Endothelial cell of umbilical vein (primary cell): ENCODE measurements around the gene OGG1. TPM values are rescaled to one million over a fixed set of nuclear protein-coding genes. Genes with fewer than 3 reads are reported as not detected.

Experiments
- BruUV-seq: library from RNA; stranded (reverse); fragments of 400-500 nt; replicated peaks from 2 replicates; lab custom pipeline; 2021; lab: Mats Ljungman, UMichigan
- CTCF ChIA-PET: fragments of 300-600, 350-600 bp; sonication (Branson Sonifier 250); formaldehyde crosslinking; loops from one replicate; lab custom pipeline; 2021; ENCODE audit warnings: antibody characterized with exemption, inconsistent platforms; lab: Charles Lee
- POLR2A ChIA-PET: fragments of 300-600, 350-600 bp; sonication (Branson Sonifier 250); formaldehyde crosslinking; loops from one replicate; lab custom pipeline; 2021; ENCODE audit warnings: antibody characterized with exemption, inconsistent platforms; lab: Charles Lee
- DNase-seq: peaks from one replicate; pipeline ENCODE4 v3.0.0-alpha.2; 2011; ENCODE audit warnings: low read depth, low spot score
- FAIRE-seq: peaks from 2 replicates; lab custom pipeline; 2011; peaks lifted over from hg19 to GRCh38; lab: Jason Lieb, UNC
- H2AFZ ChIP-seq: 2 replicates; pipeline ENCODE4 v1.6.0; 2012; ENCODE audit warnings: low read depth, low read length, control low read depth, inconsistent platforms
- H3K27ac ChIP-seq: 2 replicates; pipeline ENCODE4 v1.5.1; 2011; ENCODE audit warnings: low read depth, mild to moderate bottlenecking, control low read depth, low read length, moderate library complexity; ENCODE audit not compliant: insufficient read depth
- H3K27me3 ChIP-seq, 2 experiments: 2 replicates each; pipeline versions ENCODE4 v1.6.0 to v1.6.1; 2011; ENCODE audit warnings: low read length in 2 of 2, mixed read lengths in 1 of 2; ENCODE audit not compliant: control insufficient read depth in 2 of 2, insufficient read depth in 2 of 2
- H3K36me3 ChIP-seq, 2 experiments: 2 replicates in 1 of 2; 3 replicates in 1 of 2; pipeline ENCODE4 v1.5.1; 2011; ENCODE audit warnings: low read length in 2 of 2, mild to moderate bottlenecking in 1 of 2, moderate library complexity in 1 of 2; ENCODE audit not compliant: control insufficient read depth in 2 of 2, insufficient read depth in 2 of 2; ENCODE audit errors: extremely low read depth in 1 of 2
- H3K4me1 ChIP-seq: 3 replicates; pipeline ENCODE4 v1.5.1; 2011; ENCODE audit warnings: mild to moderate bottlenecking, low read length; ENCODE audit not compliant: control insufficient read depth, insufficient read depth; ENCODE audit errors: extremely low read depth
- H3K4me2 ChIP-seq: 2 replicates; pipeline ENCODE4 v1.6.1; 2011; ENCODE audit warnings: low read length, control low read depth, mixed read lengths; ENCODE audit not compliant: insufficient read depth
- H3K4me3 ChIP-seq, 3 experiments: fragments of 200-600 bp in 1 of 3; sonication (generic), shearing (Covaris generic) in 1 of 3; replicated peaks in 1 of 3; 2 replicates each; pipeline ENCODE4 v1.5.1; 2011 to 2016; ENCODE audit warnings: control low read depth in 3 of 3, low read length in 3 of 3, mild to moderate bottlenecking in 2 of 3, inconsistent platforms in 1 of 3, low read depth in 1 of 3, moderate library complexity in 1 of 3; ENCODE audit not compliant: insufficient read depth in 1 of 3
- H3K79me2 ChIP-seq: 2 replicates; pipeline ENCODE4 v1.6.0; 2012; ENCODE audit warnings: low read length, inconsistent platforms; ENCODE audit not compliant: control insufficient read depth, insufficient read depth
- H3K9ac ChIP-seq: replicated peaks from 2 replicates; pipeline ENCODE3; 2011; ENCODE audit warnings: low read length, control low read depth; ENCODE audit not compliant: insufficient read depth; ENCODE audit errors: extremely low read depth
- H3K9me1 ChIP-seq: replicated peaks from 3 replicates; pipeline ENCODE4 v1.6.0; 2011; ENCODE audit warnings: mild to moderate bottlenecking, low read length; ENCODE audit not compliant: control insufficient read depth, insufficient read depth; ENCODE audit errors: extremely low read depth
- H3K9me3 ChIP-seq: replicated peaks from 2 replicates; pipeline ENCODE4 v1.5.1; 2012; ENCODE audit warnings: low read length, inconsistent platforms; ENCODE audit not compliant: control insufficient read depth, insufficient read depth
- H4K20me1 ChIP-seq: replicated peaks from 2 replicates; pipeline ENCODE3; 2011; ENCODE audit warnings: mild to moderate bottlenecking, low read length; ENCODE audit not compliant: control insufficient read depth, insufficient read depth; ENCODE audit errors: extremely low read depth
- CTCF ChIP-seq, 2 donors: IDR thresholded peaks; 1 replicate in 1 of 2; 2 replicates in 1 of 2; pipeline ENCODE4 v1.5.1; 2011; ENCODE audit warnings: low read length in 2 of 2, mild to moderate bottlenecking in 2 of 2, moderate library complexity in 2 of 2, control low read depth in 1 of 2, inconsistent platforms in 1 of 2, low read depth in 1 of 2; ENCODE audit not compliant: insufficient read depth in 1 of 2; ENCODE audit errors: extremely low read depth in 1 of 2
- EZH2 ChIP-seq: IDR thresholded peaks from 2 replicates; pipeline ENCODE4 v1.6.1; 2012; ENCODE audit warnings: borderline replicate concordance, low read depth, mild to moderate bottlenecking, moderate library complexity, low read length, inconsistent platforms; ENCODE audit not compliant: severe bottlenecking
- FOS ChIP-seq: IDR thresholded peaks from 2 replicates; pipeline ENCODE4 v1.6.1; 2011; ENCODE audit warnings: mild to moderate bottlenecking, low read length, moderate library complexity, borderline replicate concordance; ENCODE audit not compliant: insufficient read depth
- GATA2 ChIP-seq: IDR thresholded peaks from 2 replicates; pipeline ENCODE4 v1.7.0; 2011; ENCODE audit warnings: low read depth, mild to moderate bottlenecking, moderate library complexity, mixed read lengths, low read length; ENCODE audit not compliant: insufficient read length, insufficient read depth
- JUN ChIP-seq: IDR thresholded peaks from 2 replicates; pipeline ENCODE4 v1.6.1; 2011; ENCODE audit warnings: borderline replicate concordance, low read depth; ENCODE audit not compliant: insufficient read length, insufficient read depth
- MAX ChIP-seq: IDR thresholded peaks from 2 replicates; pipeline ENCODE4 v1.6.1; 2011; ENCODE audit not compliant: insufficient read depth, insufficient read length
- MYC ChIP-seq: IDR thresholded peaks from one replicate; pipeline ENCODE4 v1.6.1; 2011; ENCODE audit warnings: mild to moderate bottlenecking, low read depth, low read length
- POLR2A ChIP-seq: IDR thresholded peaks from 2 replicates; pipeline ENCODE4 v1.6.1; 2012; ENCODE audit warnings: low read depth, mild to moderate bottlenecking, control low read depth, low read length
- POLR2AphosphoS5 ChIP-seq: IDR thresholded peaks from 2 replicates; pipeline ENCODE4 v1.6.1; 2012; ENCODE audit warnings: low read depth, mild to moderate bottlenecking, control low read depth, low read length, moderate library complexity; ENCODE audit not compliant: insufficient read depth
- dilution Hi-C: fragments of 300-500 bp; cut with MboI; formaldehyde crosslinking; loops from one replicate; pipeline ENCODE4 v1.15.0; 2019; ENCODE audit warnings: low sequenced_read_pairs; ENCODE audit not compliant: extremely low pct_ligation_motif_present
- intact Hi-C: fragments of 100-400 bp; cut with micrococcal nuclease; formaldehyde crosslinking; loops from one replicate; pipeline ENCODE4 v1.10.0; 2022
- polyA plus RNA-seq, 4 experiments: library from polyadenylated mRNA; depleted of rRNA in 3 of 4; stranded (reverse) in 3 of 4; unstranded in 1 of 4; fragments of >200 nt; gene quantifications; 2 replicates each; pipeline versions ENCODE4 v1.2.1 to v1.2.3, GENCODE V29; 2011 to 2012; ENCODE audit warnings: missing spikeins in 1 of 4
- total RNA-seq: library from RNA; stranded (reverse); gene quantifications from 2 replicates; pipeline ENCODE4 v1.2.3, GENCODE V29; 2021

The OGG1 gene
- total and polyA plus RNA-seq, 2 donors (not counting 3 experiments of a cell fraction or from before 2014, with no cell fraction given): 24.1 to 32.1 TPM

GRCh38 chr3:9715136-9715535, 34.6 kb upstream of the OGG1 start:
- no peak for FAIRE-seq
- ChIA-PET POLR2A (no interaction called here), CTCF (interaction anchor here (1.2 to 3.7 kb wide), 5 partner anchors 13 to 232 kb away, joined by 3 to 27 read pairs (median 15); partner anchors contain the start of gene BRPF1)
- no peak overlapping the region for H3K27ac ChIP-seq
- H3K4me2 ChIP-seq: no peak overlapping the region
- BruUV-seq: no TSS peak
- H3K4me1 ChIP-seq: no peaks in the 10 kb centered on the region
- no peak overlapping the region for H3K4me3 ChIP-seq
- no peaks in the 10 kb centered on the region for H4K20me1 ChIP-seq
- H3K79me2 ChIP-seq: no peaks in the 10 kb centered on the region
- no peak for TF ChIP-seq EZH2
- no peak for TF ChIP-seq POLR2AphosphoS5
- no peak for TF ChIP-seq FOS
- H3K36me3 ChIP-seq: no peaks in the 10 kb centered on the region
- H3K27me3 ChIP-seq: peaks cover 0 to 2% of the 10 kb centered on the region in 2 experiments
- no peak overlapping the region for H2AFZ ChIP-seq
- intact Hi-C loops: loop anchor here (1.0 to 5.0 kb wide), 3 partner anchors 77 to 217 kb away; partner anchors contain the start of genes ARPC4, CRELD1 and TADA3
- H3K9ac ChIP-seq: no peak overlapping the region
- no peaks in the 10 kb centered on the region for H3K9me1 ChIP-seq
- dilution Hi-C loops: no loop called here
- H3K9me3 ChIP-seq: no peaks in the 10 kb centered on the region
- no peak for DNase-seq

- dilution Hi-C loops (no loop called here), intact Hi-C loops (loop anchor here (1.0 to 5.0 kb wide), 5 partner anchors 15 to 230 kb away; partner anchors contain the start of genes ARPC4, BRPF1, CRELD1 and TADA3)
- TF ChIP-seq POLR2A (no peak), CTCF (IDR thresholded peaks at IDR 0.05; ENCODE audit: extremely low read depth in 1 of 2, insufficient read depth in 1 of 2, low read depth in 1 of 2, low read length in 2 of 2) (peak; percentile 75 to 77), MAX (peak; percentile 66), GATA2 (peak; percentile 51), EZH2 (no peak), MYC (no peak), POLR2AphosphoS5 (no peak), FOS (peak; percentile 82), JUN (peak; percentile 67)
- Histone ChIP-seq H3K27me3 (peaks cover 3 to 5% of the 10 kb centered on the region in 2 experiments), H3K4me3 (no peak overlapping the region), H3K4me2 (no peak overlapping the region), H4K20me1 (no peaks in the 10 kb centered on the region), H3K9ac (no peak overlapping the region), H3K27ac (no peak overlapping the region), H3K4me1 (no peaks in the 10 kb centered on the region), H3K36me3 (no peaks in the 10 kb centered on the region), H3K9me1 (no peaks in the 10 kb centered on the region), H3K9me3 (no peaks in the 10 kb centered on the region), H2AFZ (no peak overlapping the region), H3K79me2 (no peaks in the 10 kb centered on the region)
- ChIA-PET POLR2A (interaction anchor here (0.9 kb wide), 1 partner anchor 77 kb away, joined by 3 read pairs; the partner anchor contains the start of genes ARPC4 and TADA3), CTCF (interaction anchor here (0.6 to 3.7 kb wide), 17 partner anchors 8 to 1028 kb away, joined by 3 to 27 read pairs (median 4); partner anchors contain the start of genes ARPC4, BRPF1, CRELD1 and OGG1)
- FAIRE-seq: peak; percentile 87
- BruUV-seq: no TSS peak
- DNase-seq: peak; percentile 89
These were observed 33.9 kb upstream of the OGG1 start for GRCh38 chr3:9715764-9716437.
